Suprapubic skin (tissue), 4 donors: ENCODE results near the gene ESPL1.

Source experiments
- EP300 ChIP-seq: sonication (generic); formaldehyde crosslinking; IDR thresholded peaks from one replicate; pipeline ENCODE4 v1.6.1; 2017; ENCODE audit warnings: antibody characterized with exemption
- POLR2A ChIP-seq, 2 donors: fragments of 450-650 bp; IDR thresholded peaks; one replicate each; pipeline ENCODE4 v1.6.1; 2017; ENCODE audit warnings: antibody characterized with exemption in 2 of 2, mild to moderate bottlenecking in 2 of 2, moderate library complexity in 2 of 2
- POLR2AphosphoS5 ChIP-seq, 3 donors: sonication (generic); formaldehyde crosslinking; IDR thresholded peaks; one replicate each; pipeline ENCODE4 v1.6.1; 2017; ENCODE audit warnings: antibody characterized with exemption in 3 of 3
- TF ChIP-seq, protein P1 (sequence below), 2 donors: fragments of 200-600 bp in 1 of 2; fragments of 450-650 bp in 1 of 2; sonication (generic) in 1 of 2; IDR thresholded peaks; one replicate each; pipeline ENCODE4 v1.5.1; 2016 to 2019; ENCODE audit warnings: antibody characterized with exemption in 2 of 2, mild to moderate bottlenecking in 1 of 2, moderate library complexity in 1 of 2

DNA sequence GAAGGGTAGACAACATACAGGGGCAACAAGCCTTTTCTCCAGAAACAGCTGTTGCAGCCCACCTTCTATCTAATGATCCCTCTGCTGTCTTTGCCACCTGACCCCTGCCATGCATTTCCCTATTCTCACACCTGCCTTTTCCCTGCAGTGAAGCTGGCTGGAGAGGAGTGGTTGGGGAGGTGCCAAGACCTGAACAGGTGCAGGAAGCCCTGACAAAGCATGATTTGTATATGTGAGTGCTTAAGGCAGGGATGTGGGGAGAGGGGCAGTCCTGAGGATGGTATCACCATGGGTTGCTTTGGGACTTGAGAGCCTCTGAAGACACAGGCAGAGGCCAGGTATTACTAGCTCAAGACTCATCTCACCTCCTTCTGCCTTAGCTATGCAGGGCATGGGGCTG is 24.3 kb downstream of the ESPL1 start:
- TF ChIP-seq EP300 (no peak), POLR2A (IDR thresholded peaks at IDR 0.05) (no peak), POLR2AphosphoS5 (IDR thresholded peaks at IDR 0.05) (no peak)
- TF ChIP-seq, protein P1, sequence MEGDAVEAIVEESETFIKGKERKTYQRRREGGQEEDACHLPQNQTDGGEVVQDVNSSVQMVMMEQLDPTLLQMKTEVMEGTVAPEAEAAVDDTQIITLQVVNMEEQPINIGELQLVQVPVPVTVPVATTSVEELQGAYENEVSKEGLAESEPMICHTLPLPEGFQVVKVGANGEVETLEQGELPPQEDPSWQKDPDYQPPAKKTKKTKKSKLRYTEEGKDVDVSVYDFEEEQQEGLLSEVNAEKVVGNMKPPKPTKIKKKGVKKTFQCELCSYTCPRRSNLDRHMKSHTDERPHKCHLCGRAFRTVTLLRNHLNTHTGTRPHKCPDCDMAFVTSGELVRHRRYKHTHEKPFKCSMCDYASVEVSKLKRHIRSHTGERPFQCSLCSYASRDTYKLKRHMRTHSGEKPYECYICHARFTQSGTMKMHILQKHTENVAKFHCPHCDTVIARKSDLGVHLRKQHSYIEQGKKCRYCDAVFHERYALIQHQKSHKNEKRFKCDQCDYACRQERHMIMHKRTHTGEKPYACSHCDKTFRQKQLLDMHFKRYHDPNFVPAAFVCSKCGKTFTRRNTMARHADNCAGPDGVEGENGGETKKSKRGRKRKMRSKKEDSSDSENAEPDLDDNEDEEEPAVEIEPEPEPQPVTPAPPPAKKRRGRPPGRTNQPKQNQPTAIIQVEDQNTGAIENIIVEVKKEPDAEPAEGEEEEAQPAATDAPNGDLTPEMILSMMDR (IDR thresholded peaks at IDR 0.05): no peak
